ENCODE results near the gene TP53AIP1. TPM values are rescaled to one million over a fixed set of nuclear protein-coding genes. Genes with fewer than 3 reads are reported as not detected.
A peak's percentile ranks its signal among the peaks of the same experiment; 100 is the strongest.

Gene TP53AIP1
- total RNA-seq, 4 donors from 2014 or later, result 1.0 TPM; not detected in 3

GRCh38 chr11:128963744-128964325 lies 21.2 kb upstream of the TP53AIP1 start:
- Histone ChIP-seq H3K9me3 (no peaks in the 10 kb centered on the region), H3K27ac (no peak overlapping the region), H3K4me3 (no peak overlapping the region), H3K36me3 (no peaks in the 10 kb centered on the region), H3K27me3 (no peaks in the 10 kb centered on the region), H3K4me1 (no peaks in the 10 kb centered on the region)
- intact Hi-C loops (cut with DNase I; ENCODE audit: low total_unique reads), result no loop called here
- no peak for DNase-seq
- TF ChIP-seq POLR2A (IDR thresholded peaks at IDR 0.05), result no peak
- TF ChIP-seq CTCF (IDR thresholded peaks at IDR 0.05), result no peak

GRCh38 chr11:128962896-128963295 lies 20.2 kb upstream of the TP53AIP1 start:
- no peaks in the 10 kb centered on the region for H3K36me3 ChIP-seq
- intact Hi-C loops (cut with DNase I; ENCODE audit: low total_unique reads), result no loop called here
- no peak for DNase-seq
- no peak overlapping the region for H3K27ac ChIP-seq
- no peak for TF ChIP-seq CTCF (IDR thresholded peaks at IDR 0.05)
- TF ChIP-seq POLR2A (IDR thresholded peaks at IDR 0.05), result no peak
- H3K27me3 ChIP-seq, result no peaks in the 10 kb centered on the region
- no peak overlapping the region for H3K4me3 ChIP-seq
- H3K9me3 ChIP-seq, result no peaks in the 10 kb centered on the region
- H3K4me1 ChIP-seq, result no peaks in the 10 kb centered on the region

GRCh38 chr11:128961645-128962044 lies 19.0 kb upstream of the TP53AIP1 start:
- no peak for DNase-seq
- H3K4me1 ChIP-seq, result no peaks in the 10 kb centered on the region
- intact Hi-C loops (cut with DNase I; ENCODE audit: low total_unique reads), result no loop called here
- H3K4me3 ChIP-seq, result no peak overlapping the region
- H3K27me3 ChIP-seq, result no peaks in the 10 kb centered on the region
- TF ChIP-seq CTCF (IDR thresholded peaks at IDR 0.05), result no peak
- TF ChIP-seq POLR2A (IDR thresholded peaks at IDR 0.05), result no peak
- no peaks in the 10 kb centered on the region for H3K9me3 ChIP-seq
- H3K36me3 ChIP-seq, result no peaks in the 10 kb centered on the region
- H3K27ac ChIP-seq, result no peak overlapping the region

- no peak overlapping the region for H3K4me3 ChIP-seq
- no peak overlapping the region for H3K27ac ChIP-seq
- no peak for DNase-seq
- H3K27me3 ChIP-seq, result no peaks in the 10 kb centered on the region
- H3K9me3 ChIP-seq, result no peaks in the 10 kb centered on the region
- intact Hi-C loops (cut with DNase I; ENCODE audit: low total_unique reads), result loop anchor here (5.0 kb wide), 1 partner anchor 75 kb away; no protein-coding TSS in a partner anchor
- no peaks in the 10 kb centered on the region for H3K36me3 ChIP-seq
- no peaks in the 10 kb centered on the region for H3K4me1 ChIP-seq
- TF ChIP-seq POLR2A (IDR thresholded peaks at IDR 0.05) (no peak), CTCF (IDR thresholded peaks at IDR 0.05) (no peak)
Observed at GRCh38 chr11:128957202-128957482, 14.5 kb upstream of the TP53AIP1 start.

GRCh38 chr11:128956401-128957201 lies 13.9 kb upstream of the TP53AIP1 start:
- no peaks in the 10 kb centered on the region for H3K27me3 ChIP-seq
- H3K9me3 ChIP-seq, result no peaks in the 10 kb centered on the region
- no peak for TF ChIP-seq POLR2A (IDR thresholded peaks at IDR 0.05)
- TF ChIP-seq CTCF (IDR thresholded peaks at IDR 0.05), result peak; percentile 46 to 81 (median 59)
- no peak overlapping the region for H3K27ac ChIP-seq
- H3K4me3 ChIP-seq, result no peak overlapping the region
- H3K4me1 ChIP-seq, result no peaks in the 10 kb centered on the region
- no peak for DNase-seq
- intact Hi-C loops (cut with DNase I; ENCODE audit: low total_unique reads), result loop anchor here (5.0 kb wide), 1 partner anchor 74 kb away; no protein-coding TSS in a partner anchor
- H3K36me3 ChIP-seq, result no peaks in the 10 kb centered on the region

Data from uterus (tissue), 4 donors.